GM21786 (cell line): ENCODE data around the gene FYN.
"Not testable (repeated sequence)": the region's sequence is repeated elsewhere in the genome, so short reads cannot be mapped to it uniquely, and the experiment has no call there.

Source experiments
- ATAC-seq: cut with Tn5 transposase; IDR thresholded peaks from one replicate; pipeline ENCODE4 v1.9.1; 2021; ENCODE audit not compliant: unreplicated experiment

The FYN gene

DNA sequence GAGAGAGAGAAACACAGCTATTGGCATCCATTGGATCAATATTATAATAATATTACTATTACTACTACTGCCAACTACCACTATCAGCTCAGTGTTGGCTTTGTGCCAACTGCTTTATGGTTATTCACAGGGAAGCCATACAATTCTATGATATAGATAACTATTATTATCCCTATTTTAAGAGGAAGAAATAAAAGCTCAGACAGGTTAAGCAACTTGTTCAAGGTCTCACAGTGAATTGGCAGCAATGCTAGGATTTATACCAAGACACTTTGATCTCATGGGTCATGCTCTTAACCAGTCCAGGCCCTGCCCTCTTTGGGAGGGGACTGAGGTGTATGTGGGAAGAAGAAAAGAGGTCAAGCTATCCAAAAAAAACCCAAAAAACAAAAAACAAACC, 185.6 kb downstream of the FYN start:
- ATAC-seq = no peak

DNA sequence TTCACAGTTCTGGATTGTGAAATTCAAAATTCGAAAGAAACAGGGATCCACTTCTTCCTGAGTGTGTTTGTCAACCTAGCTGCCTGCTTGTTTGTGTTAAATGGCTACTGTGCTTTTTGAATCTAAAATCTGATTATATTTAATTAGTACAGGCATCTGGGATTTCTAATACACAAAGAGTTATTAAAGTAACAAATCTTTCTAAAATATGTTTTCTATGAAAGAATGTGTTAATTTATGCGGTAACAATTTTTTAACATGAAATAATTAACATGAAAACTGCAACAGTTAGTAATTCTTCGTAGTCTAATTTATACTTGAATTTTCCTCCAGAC, 186.4 kb downstream of the FYN start:
- no peak for ATAC-seq

DNA sequence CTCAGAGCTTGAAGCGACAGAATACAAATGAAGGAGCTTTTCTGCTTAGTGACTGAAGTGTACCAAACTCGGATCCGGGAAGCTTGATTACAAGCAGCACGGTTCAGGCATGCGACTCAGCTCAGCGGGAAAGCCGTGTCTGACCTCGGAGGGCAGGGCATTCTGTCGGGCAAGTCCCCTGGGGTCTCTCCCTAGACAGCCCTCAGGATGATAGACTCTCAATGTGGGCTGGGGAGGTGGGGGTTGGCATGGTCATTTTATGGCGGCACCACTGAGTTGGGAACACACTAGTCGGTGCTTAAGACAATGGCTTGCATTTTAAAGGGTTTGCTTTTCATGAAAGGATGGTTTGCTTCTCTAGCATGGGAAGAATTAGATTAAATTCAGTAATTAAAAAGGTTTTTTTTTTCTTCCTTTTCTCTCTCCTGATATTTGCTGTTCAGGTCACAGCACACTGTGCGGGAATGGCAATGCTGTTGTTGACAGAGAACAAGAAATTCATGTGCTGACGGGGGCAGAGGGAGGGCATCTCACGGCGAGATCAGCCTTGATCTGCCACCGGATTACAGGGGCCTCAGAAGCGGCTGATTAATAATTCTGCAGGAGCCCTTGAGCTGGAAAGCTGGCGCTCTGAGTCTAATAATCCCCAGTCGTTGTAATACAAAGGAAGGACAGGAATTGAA, 186.9 kb downstream of the FYN start:
- ATAC-seq = no peak

DNA sequence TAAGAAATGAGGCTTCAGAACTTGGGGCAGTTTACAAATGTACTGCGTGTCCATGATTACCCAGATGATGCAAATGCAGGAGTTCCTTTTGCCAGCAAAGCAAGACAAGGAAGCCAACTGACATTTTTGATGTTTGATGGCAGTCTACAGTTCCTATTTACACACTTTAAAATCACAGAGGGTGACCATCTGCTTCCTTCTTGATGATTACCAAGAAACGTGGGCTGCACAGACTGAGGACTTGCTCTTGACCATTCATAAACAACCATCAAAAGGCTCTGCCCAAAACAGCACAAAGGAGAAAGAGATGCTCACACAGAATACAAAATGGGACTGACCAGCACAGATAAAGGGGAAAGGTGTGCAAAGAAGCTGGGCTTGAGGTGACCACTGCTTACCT, 187.7 kb downstream of the FYN start:
- no peak for ATAC-seq

DNA sequence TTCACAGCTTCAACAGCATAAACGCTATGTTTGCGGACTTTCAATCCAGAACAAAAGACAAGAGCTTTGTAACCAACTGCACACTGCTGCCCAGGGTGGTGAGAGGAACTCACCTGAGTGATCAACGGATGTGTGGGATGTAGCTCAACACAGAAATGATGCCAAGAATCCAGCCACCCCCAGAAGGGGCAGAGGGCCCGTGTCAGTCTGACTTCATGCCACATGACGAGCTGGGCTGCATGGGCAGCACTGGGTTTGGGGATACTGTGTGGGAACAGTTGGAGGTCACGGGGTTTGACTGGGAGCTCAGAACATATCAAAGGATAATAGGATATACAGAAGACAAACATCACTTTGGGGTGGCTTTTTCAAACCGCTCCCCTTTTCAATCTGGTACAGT, 188.2 kb downstream of the FYN start:
- ATAC-seq = no peak

DNA sequence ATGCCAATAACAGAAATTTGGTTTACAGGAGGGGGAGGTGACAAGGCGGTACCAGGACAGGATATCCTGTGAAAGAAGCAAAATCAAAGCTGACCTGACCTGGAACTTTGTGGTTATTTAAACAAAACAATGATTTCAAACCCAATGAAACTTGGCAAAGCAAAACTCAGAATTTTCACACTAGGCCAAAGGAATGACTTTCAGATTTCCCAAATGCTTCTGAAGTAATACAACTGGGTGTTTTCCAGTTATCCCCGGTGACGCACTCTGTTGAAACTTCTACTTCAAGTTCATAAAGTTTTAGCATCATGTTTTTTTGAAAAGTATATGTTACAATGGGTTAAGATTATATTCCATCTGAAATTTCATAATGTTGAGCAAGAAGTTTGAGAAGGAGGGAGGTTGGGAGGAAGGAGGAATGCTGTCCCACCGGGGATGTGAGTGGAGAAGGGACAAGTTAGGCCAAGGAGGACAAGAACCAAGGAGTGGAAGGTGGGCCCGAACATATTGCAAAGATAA, 189.4 kb downstream of the FYN start:
- no peak for ATAC-seq

DNA sequence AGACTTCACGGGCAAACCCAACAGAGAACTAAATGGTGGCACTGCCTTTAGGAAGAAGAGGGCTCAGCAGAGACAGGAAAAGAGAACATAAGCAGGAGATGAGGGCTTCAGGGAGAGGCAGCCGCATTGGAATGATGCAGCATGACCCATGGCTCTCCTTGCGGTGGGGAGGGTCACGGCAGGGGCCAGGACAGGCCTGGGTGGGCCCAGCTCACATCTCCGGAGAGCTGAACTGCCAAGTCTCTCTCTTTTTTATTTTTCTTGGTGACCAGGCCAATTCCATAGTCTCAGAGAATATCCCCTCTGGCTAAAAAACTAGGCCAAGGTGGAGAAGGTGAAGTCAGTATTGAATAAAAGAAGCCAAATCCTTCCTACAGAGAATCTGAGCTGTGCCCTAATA, 190.1 kb downstream of the FYN start:
- no peak for ATAC-seq

DNA sequence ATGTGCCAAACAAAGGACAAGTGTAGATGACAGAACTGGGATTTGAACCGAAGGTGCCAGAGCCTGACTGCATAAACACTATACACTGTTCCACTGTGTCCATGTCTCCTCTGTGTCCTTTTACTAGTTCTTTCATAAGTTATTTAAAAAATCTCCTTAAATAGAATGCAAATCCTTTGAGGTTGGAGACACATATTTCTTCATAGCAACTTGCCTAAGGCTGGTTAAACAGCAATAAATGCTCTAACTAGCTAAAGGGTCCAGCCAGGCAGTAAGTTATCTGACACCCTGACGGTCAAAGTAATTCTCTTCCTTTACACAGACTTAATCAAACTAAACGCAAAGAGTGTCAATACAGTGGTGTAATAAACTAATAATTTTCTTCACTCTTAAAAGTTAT, 191.4 kb downstream of the FYN start:
- ATAC-seq = no peak

DNA sequence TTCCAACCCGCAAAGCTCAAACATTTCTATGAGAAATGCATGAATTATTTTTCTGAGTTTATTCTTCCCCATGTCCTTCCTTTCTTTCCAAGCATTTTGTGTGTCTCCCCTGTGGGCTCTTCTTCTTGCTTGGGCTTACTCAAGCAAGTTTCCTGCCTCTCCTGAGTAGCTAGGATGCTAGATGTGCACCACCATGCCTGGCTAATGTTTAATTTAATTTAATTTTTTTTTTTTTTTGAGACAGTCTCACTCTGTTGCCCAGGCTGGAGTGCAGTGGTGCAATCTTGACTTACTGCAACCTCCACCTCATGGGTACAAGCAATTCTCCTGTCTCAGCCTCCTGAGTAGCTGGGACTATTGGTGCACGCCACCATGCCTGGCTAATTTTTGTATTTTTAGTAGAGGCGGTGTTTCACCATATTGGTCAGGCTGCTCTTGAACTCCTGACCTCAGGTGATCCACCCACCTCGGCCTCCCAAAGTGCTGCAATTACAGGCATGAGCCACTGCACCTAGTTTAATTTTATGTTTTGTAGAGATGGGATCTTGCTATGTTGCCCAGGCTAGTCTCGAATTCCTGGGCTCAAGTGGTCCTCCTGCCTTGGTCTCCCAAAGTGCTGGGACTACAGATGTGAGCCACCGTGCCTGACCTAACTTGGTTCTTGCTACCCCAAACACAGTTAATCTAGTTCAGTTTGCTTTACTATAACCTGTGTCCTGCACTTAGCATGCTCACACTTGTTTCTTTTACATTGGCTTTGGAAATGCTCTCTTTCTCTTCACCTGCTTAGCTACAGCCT, 192.2 kb downstream of the FYN start:
- not testable (repeated sequence) for ATAC-seq

DNA sequence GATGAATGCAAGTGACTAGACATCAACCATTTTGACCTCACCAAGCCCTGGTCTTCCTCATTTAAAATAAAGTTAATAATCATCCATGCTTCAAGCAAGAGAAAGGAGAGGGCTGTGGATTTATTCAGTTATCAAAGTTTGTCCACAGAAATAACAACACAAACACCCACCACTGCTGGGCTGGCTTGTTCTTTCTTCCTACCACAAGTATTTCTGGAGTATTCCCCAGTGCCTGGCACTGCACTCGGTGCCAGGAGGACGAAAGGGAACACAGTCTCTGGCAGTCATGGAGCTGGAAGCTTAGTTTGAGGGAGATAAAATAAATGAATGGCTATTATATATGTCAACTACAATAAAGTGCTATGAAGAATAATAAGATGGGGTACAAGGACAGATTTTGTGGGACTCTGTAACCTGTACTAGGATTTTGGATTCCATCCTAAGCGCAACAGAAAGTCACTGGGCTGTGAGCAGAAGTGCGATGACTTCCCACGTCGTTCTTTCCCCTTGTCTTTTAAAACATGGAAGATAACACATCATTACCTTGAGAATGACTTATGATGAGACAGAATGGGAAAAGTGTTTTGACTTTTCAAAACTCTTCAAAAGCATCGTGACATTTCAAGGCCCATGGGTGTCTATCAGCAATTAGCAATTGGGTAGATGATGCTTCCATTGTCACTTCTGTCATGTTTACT, 193.1 kb downstream of the FYN start:
- ATAC-seq = no peak

DNA sequence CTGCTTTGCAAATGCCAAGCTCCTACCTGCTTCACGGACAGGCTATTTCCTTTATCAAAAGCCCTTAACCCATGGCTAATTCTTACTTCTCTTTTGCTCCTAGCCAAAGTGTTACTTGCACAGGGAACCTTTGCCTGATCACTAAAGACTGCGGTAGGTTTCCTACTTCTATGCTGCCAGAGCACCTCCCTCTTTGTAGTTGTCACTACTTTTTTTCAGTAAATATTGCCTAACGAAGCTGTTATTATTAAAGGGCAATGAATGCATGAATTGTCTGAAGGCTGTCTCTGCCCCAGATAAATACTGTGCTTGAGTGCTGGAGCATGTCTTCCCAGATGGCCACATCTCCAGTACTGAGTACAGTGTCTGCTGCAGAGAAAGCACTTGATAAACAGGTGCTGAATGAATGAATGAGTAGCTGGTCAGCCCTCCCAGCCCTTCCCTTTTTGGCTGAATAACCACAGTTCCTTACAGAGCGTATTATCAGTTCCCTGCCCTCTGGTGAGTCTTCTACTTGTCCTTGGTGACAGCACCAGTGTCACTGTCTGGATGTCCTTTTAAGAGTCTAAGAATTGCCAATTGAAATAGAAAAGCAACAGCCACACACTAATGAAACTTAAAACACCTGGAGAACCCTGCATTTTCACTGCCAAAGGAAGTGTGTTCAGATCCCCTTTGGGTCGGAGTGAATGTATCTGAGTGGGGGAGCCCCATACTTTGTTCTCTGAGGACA, 194.0 kb downstream of the FYN start:
- no peak for ATAC-seq

DNA sequence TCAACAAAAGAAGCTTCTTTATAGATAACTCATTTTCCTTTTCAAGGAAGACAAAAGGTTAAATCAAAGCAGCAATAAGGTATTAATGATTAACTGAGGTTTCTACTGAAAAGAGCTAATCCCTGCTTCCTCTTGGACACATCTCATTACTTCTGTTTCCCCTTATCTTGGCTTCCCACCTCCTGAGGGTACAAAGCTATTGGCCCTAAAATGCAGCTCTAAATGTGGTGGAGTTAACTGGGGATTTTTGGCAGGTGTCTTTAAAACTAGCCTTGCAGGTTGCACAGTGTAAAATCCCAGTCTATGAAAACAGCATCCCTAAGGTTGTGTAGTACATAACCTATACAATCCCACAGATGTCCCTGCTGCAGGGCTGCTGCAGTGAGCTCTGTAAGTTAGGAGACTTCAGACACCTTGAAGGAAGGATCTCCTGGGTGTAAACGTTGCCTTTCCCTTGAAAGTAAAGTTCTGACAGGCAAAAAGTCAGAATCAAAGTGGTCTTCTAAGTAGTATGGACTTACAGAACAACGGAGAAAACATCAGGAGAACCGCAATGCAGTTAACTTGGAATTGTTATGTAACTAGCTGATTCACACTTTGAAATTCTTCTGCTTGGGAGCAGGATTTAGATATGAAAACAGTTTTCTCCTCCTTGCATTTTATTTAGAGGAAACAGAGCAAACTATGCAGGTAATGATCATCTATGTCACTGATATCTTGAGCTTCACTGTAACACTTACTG, 195.8 kb downstream of the FYN start:
- ATAC-seq = no peak

DNA sequence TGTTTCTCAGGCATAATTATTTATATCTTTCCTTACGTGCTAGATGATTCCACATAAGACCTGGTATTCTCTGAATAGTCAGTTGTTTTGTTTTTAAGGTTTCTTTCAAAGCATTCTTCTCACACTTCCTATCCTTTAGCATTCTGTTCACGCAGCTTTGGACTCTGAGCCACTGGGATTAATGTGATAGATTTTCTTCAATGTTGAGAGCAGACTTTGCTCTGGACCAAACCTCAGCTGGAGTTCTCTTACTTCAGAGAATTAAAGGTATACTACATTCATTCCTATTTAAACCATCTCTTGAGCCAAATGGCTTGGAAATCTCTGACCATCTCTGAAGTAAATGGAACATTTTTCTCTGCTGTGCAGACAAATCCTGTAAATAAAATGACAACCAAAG, 196.9 kb downstream of the FYN start:
- ATAC-seq = no peak

DNA sequence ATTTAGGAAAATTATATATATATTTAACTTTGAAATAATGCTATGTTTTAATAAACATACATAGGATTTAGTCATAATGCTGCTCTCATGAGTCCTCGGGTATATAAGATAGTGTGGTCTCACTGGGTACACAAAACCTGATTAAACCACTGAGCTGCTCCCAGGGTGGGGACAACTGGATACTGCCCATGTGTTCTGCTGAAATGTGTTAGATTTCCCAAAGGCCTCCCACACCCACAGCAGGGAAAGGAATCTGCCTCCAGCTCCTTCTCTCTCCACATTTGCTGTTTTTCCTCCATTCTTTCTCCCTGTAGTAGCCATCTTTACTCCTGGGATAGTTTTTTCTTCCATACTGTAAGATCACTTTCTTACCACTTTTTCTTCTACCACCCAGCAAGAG, 198.4 kb downstream of the FYN start:
- ATAC-seq = no peak

DNA sequence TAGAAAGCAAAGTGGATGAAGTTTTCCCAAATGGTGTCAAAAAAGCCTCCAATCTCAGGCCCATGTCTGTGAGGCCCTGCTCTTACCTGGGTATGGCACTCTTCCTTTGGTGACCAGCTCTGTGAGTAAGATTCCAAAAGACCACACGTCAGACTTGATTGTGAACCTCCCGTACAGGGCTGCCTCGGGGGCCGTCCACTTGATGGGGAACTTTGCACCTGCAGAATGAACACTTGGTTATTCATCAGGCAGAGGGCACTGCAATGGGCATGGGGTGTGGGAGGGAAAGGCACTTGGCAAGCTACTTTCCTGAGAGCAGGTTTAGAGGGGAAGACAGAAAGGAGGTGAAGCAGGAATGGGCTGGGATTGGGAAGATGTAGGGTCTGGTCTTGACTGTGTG, 198.8 kb downstream of the FYN start:
- ATAC-seq = no peak

DNA sequence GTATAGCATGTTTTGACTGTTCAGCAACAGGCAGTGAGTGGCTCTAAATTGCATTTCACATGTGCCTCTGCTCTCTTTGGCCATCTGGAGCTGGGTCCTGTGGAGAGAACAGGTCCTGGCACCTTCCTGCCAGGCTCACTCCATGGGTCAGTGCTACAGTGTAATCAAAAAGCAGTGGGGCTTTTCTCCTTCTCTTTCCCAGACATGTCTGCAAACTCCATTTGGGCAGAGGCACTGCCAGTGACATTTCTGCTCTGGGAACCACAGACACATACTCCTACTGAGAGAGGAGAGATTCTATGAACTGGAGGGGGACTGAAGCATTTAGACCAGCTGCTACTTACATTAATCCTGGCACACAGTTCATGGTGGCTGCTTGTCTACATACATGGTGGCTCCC, 199.3 kb downstream of the FYN start:
- no peak for ATAC-seq

DNA sequence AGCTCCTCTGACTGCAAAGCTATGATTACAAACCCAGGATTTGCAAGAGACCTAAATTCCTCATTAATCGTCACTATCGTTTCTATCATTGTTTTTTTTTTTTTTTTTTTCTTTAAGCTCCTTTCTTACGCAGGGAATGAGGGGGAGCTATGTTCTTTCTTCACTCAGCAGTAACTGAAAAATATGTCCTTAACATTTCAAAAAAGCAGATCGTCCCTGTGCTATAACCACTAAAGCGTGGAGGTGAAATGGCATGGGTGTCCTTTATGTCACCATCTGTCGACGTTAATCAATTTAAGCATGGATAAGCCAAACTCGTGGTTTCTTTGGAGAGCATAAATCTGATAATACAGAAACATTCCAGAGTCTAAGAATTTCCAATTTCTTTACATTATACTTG, 199.7 kb downstream of the FYN start:
- no peak for ATAC-seq

DNA sequence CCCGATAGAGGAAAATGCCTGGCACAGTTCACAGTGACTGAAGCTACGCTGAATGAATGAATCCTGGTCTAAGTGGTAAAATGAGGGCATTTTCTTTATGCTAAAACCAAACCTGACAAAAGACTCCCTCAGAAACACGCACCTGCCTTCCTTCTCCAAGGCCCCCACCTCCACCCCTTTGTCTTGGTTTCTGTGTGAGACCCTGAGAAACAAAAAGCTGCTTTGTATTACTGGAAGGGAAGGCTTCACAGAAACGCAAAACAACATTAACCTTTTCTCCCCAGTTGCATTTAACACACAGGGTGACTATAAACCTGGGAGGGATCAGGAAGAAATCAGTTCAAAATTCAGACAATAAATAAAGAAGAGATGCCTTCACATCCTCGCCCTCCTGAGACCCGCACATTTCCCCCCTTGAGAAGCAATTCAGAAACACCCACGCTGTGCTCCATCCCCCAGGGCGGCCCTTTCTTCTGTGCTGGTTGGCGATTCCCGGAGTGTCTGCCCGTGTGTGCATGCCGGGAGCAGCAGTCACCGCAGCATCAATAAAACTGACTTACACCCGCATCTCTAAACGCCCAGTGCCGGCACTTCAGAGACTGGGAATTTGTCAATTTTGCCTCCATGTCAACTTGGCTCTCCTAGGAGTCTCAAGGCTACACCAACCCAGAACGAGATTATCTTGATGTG, 200.3 kb downstream of the FYN start:
- ATAC-seq = no peak

DNA sequence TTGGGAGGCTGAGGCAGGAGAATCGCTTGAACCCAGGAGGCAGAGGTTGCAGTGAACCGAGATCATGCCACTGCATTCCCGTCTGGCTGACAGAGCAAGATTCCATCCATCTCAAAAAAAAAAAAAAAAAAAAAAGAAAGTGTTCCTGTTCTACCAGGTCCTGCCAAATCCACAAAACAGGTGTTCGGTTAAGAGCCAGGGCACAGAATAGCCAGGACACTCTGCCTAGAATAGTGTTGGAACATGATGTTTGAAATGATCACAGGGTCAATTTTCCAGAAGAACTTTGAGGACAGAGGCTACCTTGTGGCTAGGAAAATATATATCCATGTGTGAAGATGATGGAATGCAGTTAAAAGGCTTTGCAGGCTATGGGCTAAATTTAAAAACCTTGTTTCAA, 203.9 kb downstream of the FYN start:
- ATAC-seq = no peak

DNA sequence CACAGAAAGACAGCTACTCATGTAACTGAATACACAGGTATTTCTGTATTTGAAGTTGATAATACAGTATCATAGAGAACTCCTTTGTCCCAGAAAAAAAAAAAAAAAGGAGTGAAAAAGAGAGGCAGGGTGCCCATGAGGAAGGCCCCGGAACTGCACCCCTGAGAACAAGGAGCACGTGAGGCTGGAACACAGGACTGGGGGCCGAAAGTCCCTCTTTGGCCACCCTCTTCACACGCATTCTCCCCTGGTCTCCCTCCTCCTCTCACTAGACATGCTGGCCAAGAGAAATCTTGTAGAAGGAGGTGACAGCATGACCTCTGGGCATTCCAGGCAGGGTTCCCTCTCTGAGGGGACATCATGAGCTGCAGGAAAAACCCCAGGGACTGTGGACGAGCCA, 204.8 kb downstream of the FYN start:
- ATAC-seq = no peak
